ENCODE measurements around the gene ROCK2. TPM values are rescaled to one million over a fixed set of nuclear protein-coding genes. Genes with fewer than 3 reads are reported as not detected.
"Not testable (repeated sequence)": the region's sequence is repeated elsewhere in the genome, so short reads cannot be mapped to it uniquely, and the experiment has no call there.

The ROCK2 gene
- total and polyA plus RNA-seq, 9 donors: 13.2 to 71.9 (median 47.7) TPM

- no peak for DNase-seq
- WGBS, 3 donors: 39 to 76% (median 71%) methylated on average over 2 of the region's 2 CpGs
- Histone ChIP-seq H3K27me3 (no peaks in the 10 kb centered on the region), H3K4me1 (ENCODE audit: insufficient read depth) (peaks cover 2% of the 10 kb centered on the region), H3K27ac (no peak overlapping the region), H3K4me3 (no peak overlapping the region), H3K36me3 (no peaks in the 10 kb centered on the region), H3K9me3 (no peaks in the 10 kb centered on the region)
- intact Hi-C loops (cut with DNase I): no loop called here
- no peak for TF ChIP-seq POLR2A (IDR thresholded peaks at IDR 0.05)
- TF ChIP-seq CTCF (IDR thresholded peaks at IDR 0.05): no peak
- no peak for TF ChIP-seq EP300 (IDR thresholded peaks at IDR 0.05)
Measured at GRCh38 chr2:11254100-11254536, 90.3 kb downstream of the ROCK2 start.

- H3K27me3 ChIP-seq; H3K9me3 ChIP-seq; intact Hi-C loops (cut with DNase I); H3K36me3 ChIP-seq; H3K27ac ChIP-seq; H3K4me1 ChIP-seq (ENCODE audit: insufficient read depth); H3K4me3 ChIP-seq; DNase-seq: not testable (repeated sequence)
- 97 to 98% (median 97%) methylated on average over 4 of the region's 4 CpGs for WGBS, 3 donors
Measured at GRCh38 chr2:11252458-11252857, 92.0 kb downstream of the ROCK2 start.

GRCh38 chr2:11250400-11251196, 93.8 kb downstream of the ROCK2 start:
- Histone ChIP-seq H3K27me3 (no peaks in the 10 kb centered on the region), H3K4me3 (no peak overlapping the region), H3K36me3 (no peaks in the 10 kb centered on the region), H3K27ac (no peak overlapping the region), H3K4me1 (ENCODE audit: insufficient read depth) (peaks cover 2% of the 10 kb centered on the region), H3K9me3 (no peaks in the 10 kb centered on the region)
- no peak for DNase-seq
- intact Hi-C loops (cut with DNase I): no loop called here
- 53 to 59% (median 57%) methylated on average over 4 of the region's 4 CpGs for WGBS, 3 donors
- TF ChIP-seq EP300 (IDR thresholded peaks at IDR 0.05) (no peak), CTCF (IDR thresholded peaks at IDR 0.05) (no peak), POLR2A (IDR thresholded peaks at IDR 0.05) (no peak)

- Histone ChIP-seq H3K4me1 (ENCODE audit: insufficient read depth) (no peaks in the 10 kb centered on the region), H3K36me3 (no peaks in the 10 kb centered on the region), H3K9me3 (no peaks in the 10 kb centered on the region), H3K27me3 (no peaks in the 10 kb centered on the region), H3K27ac (no peak overlapping the region), H3K4me3 (no peak overlapping the region)
- intact Hi-C loops (cut with DNase I): no loop called here
- 87 to 98% (median 97%) methylated on average over 1 of the region's 1 CpG for WGBS, 3 donors
- TF ChIP-seq EP300 (IDR thresholded peaks at IDR 0.05) (no peak), POLR2A (IDR thresholded peaks at IDR 0.05) (no peak), CTCF (IDR thresholded peaks at IDR 0.05) (no peak)
- DNase-seq: no peak
Measured at GRCh38 chr2:11245322-11245721, 99.1 kb downstream of the ROCK2 start.

- Histone ChIP-seq H3K4me3 (no peak overlapping the region), H3K36me3 (no peaks in the 10 kb centered on the region), H3K27ac (no peak overlapping the region), H3K9me3 (no peaks in the 10 kb centered on the region), H3K4me1 (ENCODE audit: insufficient read depth) (no peaks in the 10 kb centered on the region), H3K27me3 (no peaks in the 10 kb centered on the region)
- WGBS, 3 donors: 95 to 100% (median 98%) methylated on average over 1 of the region's 1 CpG
- no peak for DNase-seq
- intact Hi-C loops (cut with DNase I): no loop called here
- TF ChIP-seq POLR2A (IDR thresholded peaks at IDR 0.05) (no peak), CTCF (IDR thresholded peaks at IDR 0.05) (no peak), EP300 (IDR thresholded peaks at IDR 0.05) (no peak)
Measured at GRCh38 chr2:11244091-11244826, 100.2 kb downstream of the ROCK2 start.
